Activated T-helper 1 cell treated with anti-CD3 and anti-CD28 coated beads, Interleukin-12 subunit alpha, Interleukin-12 subunit beta, Interleukin-2, Interleukin-4 antibody, amounts not matched to agents 30 ng/mL and 10 ng/mL and 1 ng/mL, durations not matched to agents 14 hours and 24 hours and 36 hours (primary cell): ENCODE data around the gene CLMP. TPM values are rescaled to one million over a fixed set of nuclear protein-coding genes. Genes with fewer than 3 reads are reported as not detected.
"Not testable (repeated sequence)": the region's sequence is repeated elsewhere in the genome, so short reads cannot be mapped to it uniquely, and the experiment has no call there.

Experiments
- DNase-seq: peaks from one replicate; pipeline ENCODE4 v3.0.0; 2021; ENCODE audit warnings: low spot score
- H3K27ac Mint-ChIP-seq: one replicate; pipeline ENCODE4 v1.8.0; 2021; ENCODE audit warnings: mild to moderate bottlenecking, mixed read lengths
- H3K27me3 Mint-ChIP-seq: one replicate; pipeline ENCODE4 v1.8.0; 2022; ENCODE audit warnings: mild to moderate bottlenecking, moderate library complexity, mixed read lengths; ENCODE audit not compliant: insufficient read depth
- H3K36me3 Mint-ChIP-seq: one replicate; pipeline ENCODE4 v1.8.0; 2021; ENCODE audit warnings: low read depth, mixed read lengths
- H3K4me1 Mint-ChIP-seq: one replicate; pipeline ENCODE4 v1.8.0; 2021; ENCODE audit warnings: low read depth, mixed read lengths
- H3K4me3 Mint-ChIP-seq: one replicate; pipeline ENCODE4 v1.8.0; 2021; ENCODE audit warnings: mild to moderate bottlenecking, moderate library complexity, mixed read lengths
- H3K9me3 Mint-ChIP-seq: one replicate; pipeline ENCODE4 v1.8.0; 2021; ENCODE audit warnings: mixed read lengths
- intact Hi-C: fragments of 100-400 bp; cut with micrococcal nuclease; formaldehyde crosslinking; loops from one replicate; pipeline ENCODE4 v1.15.1; 2024
- total RNA-seq: library from RNA; stranded (reverse); gene quantifications from 2 replicates; pipeline ENCODE4 v1.2.3, GENCODE V29; 2022

Gene CLMP
- total RNA-seq, 1 donor from 2014 or later: not detected

DNA sequence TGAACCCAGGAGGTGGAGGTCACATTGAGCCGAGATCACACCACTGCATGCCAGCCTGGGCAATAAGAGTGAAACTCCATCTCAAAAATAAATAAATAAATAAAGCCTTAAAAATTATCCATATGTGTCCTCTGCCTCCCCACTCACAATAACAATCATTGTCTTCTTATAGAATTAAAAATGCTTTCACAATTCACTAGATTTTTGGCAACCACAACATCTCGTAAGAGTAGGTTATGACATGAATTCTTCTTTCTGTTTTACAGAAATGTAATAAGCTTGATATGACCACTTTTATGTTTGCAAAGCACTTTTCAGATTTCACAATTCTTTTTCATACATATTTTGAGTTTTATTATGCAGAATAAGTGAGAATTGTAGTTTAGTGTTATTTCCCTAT lies 78.6 kb downstream of the CLMP start:
- DNase-seq: no peak
- Mint-ChIP-seq H3K9me3 (no peaks in the 10 kb centered on the region), H3K4me3 (no peak overlapping the region), H3K27me3 (peaks cover 8% of the 10 kb centered on the region), H3K36me3 (no peaks in the 10 kb centered on the region), H3K27ac (no peak overlapping the region), H3K4me1 (peaks cover 6% of the 10 kb centered on the region)
- intact Hi-C loops: loop anchor here (10.0 kb wide), 2 partner anchors 438 to 588 kb away; no protein-coding TSS in a partner anchor

GRCh38 chr11:123111465-123111864 lies 83.6 kb downstream of the CLMP start:
- intact Hi-C loops: loop anchor here (1.0 to 10.0 kb wide), 6 partner anchors 136 to 593 kb away; no protein-coding TSS in a partner anchor
- H3K36me3 Mint-ChIP-seq: no peaks in the 10 kb centered on the region
- no peak overlapping the region for H3K27ac Mint-ChIP-seq
- H3K27me3 Mint-ChIP-seq: peaks cover 22% of the 10 kb centered on the region
- H3K9me3 Mint-ChIP-seq: no peaks in the 10 kb centered on the region
- H3K4me3 Mint-ChIP-seq: no peak overlapping the region
- DNase-seq: no peak
- no peaks in the 10 kb centered on the region for H3K4me1 Mint-ChIP-seq

- peaks cover 24% of the 10 kb centered on the region for H3K27me3 Mint-ChIP-seq
Measured at GRCh38 chr11:123110397-123110796, 84.7 kb downstream of the CLMP start.

DNA sequence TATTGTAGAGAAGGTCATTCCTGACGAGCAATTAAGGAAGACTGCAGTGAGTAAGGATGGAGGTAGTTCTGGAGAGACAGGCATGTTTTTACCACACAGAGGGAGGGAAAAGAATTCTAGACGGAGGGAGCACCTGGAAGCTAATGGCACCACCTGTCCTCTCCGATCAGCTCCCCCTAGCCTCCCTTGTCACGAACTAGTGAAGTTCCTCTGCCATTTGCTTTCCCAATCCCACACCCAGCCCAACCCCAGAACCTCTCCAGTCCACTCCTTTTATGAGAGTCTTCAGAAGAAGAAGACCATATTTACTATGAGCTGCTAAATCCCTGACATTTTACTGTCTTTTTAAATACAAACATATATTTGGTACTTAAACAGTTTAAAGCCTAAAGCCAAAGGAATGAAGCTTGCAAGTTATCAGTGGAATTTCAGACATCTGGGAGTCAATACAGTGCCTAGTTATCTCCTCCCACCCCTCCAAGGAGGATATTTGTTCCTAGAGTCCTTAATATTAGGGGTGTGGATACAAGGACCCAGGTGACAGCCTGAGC lies 87.0 kb downstream of the CLMP start:
- Mint-ChIP-seq H3K9me3 (no peaks in the 10 kb centered on the region), H3K27me3 (peaks cover 20% of the 10 kb centered on the region), H3K36me3 (peaks cover 1% of the 10 kb centered on the region), H3K4me1 (peaks cover 5% of the 10 kb centered on the region), H3K4me3 (no peak overlapping the region), H3K27ac (no peak overlapping the region)
- intact Hi-C loops: no loop called here
- no peak for DNase-seq

More at GRCh38 chr11:123110397-123110796, 84.7 kb downstream of the CLMP start:
- DNase-seq: no peak
- no peaks in the 10 kb centered on the region for H3K4me1 Mint-ChIP-seq
- no peak overlapping the region for H3K27ac Mint-ChIP-seq
- H3K4me3 Mint-ChIP-seq: no peak overlapping the region
- H3K36me3 Mint-ChIP-seq: no peaks in the 10 kb centered on the region
- no peaks in the 10 kb centered on the region for H3K9me3 Mint-ChIP-seq
- intact Hi-C loops: loop anchor here (10.0 kb wide), 2 partner anchors 444 to 594 kb away; no protein-coding TSS in a partner anchor

GRCh38 chr11:123104697-123105096 lies 90.4 kb downstream of the CLMP start:
- no peak overlapping the region for H3K4me3 Mint-ChIP-seq
- no peak for DNase-seq
- intact Hi-C loops: no loop called here
- H3K27ac Mint-ChIP-seq: no peak overlapping the region
- peaks cover 22% of the 10 kb centered on the region for H3K4me1 Mint-ChIP-seq
- no peaks in the 10 kb centered on the region for H3K9me3 Mint-ChIP-seq
- H3K27me3 Mint-ChIP-seq: peaks cover 21% of the 10 kb centered on the region
- peaks cover 3% of the 10 kb centered on the region for H3K36me3 Mint-ChIP-seq

DNA sequence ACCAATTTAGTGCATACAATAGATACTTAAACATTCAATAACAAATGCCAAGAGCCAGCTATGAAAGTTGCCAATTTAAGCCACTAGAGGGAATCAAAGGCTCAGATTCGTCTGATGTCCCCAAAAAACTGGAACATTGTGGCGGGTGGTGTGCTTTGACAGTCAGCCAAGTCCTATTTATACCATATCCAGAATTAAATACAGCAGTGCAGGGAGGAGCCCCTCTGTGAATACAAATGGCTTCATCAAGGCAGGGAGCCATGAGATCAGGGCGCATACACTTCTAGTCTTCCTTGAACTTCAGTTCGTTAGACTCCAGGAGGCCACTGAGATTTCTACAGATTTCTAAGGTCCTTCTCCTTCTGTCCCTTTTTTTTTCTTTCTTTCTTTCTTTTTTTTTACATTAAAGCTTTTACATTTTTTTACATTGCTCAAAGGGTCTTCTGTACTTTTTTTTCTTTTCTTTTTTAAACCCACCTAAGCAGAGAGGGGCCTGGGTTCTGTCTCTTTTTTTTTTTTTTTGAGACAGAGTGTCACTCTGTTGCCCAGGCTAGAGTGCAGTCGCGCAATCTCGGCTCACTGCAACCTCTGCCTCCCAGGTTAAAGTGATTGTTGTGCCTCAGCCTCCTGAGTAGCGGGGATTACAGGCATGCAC lies 91.6 kb downstream of the CLMP start:
- peaks cover 3% of the 10 kb centered on the region for H3K36me3 Mint-ChIP-seq
- H3K4me3 Mint-ChIP-seq: no peak overlapping the region
- intact Hi-C loops: loop anchor here (1.0 kb wide), 2 partner anchors 33 to 144 kb away; no protein-coding TSS in a partner anchor
- H3K9me3 Mint-ChIP-seq: no peaks in the 10 kb centered on the region
- H3K27ac Mint-ChIP-seq: no peak overlapping the region
- DNase-seq: peak; percentile 14
- H3K27me3 Mint-ChIP-seq: peaks cover 14% of the 10 kb centered on the region
- peaks cover 30% of the 10 kb centered on the region for H3K4me1 Mint-ChIP-seq

DNA sequence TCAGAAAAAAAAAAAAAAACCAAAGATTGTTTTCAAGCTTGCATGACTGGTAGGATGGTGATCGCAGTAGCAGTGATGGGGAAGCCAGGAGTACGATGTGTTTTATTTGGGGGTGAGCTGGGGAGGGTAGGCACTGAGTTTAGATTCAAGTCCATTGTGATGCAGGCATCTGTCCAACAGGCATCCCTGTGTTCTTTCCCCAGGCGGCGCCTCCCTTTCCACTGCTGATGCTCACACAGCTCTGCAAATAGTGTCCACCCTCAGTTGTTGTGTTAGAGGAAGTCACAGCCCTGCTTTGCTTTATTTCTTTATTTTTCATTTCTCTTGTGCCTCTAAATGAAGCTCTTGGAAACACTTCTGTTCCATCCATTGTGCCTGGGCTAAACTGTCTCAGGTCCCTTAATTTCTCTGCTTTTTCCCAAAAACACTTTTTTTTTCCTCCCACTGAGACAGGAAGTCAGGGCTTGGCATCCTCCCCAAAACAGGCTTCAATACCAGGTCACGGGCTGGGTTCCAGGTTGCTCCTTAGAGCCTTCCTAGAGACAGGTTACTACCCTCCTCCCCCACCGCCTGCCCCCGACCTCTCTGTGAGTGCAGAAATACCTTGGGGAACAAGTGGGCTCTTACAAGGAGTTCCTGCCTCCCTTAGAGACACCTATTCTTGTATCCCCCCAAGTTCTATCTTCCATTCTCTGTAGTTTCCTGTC lies 94.5 kb downstream of the CLMP start:
- intact Hi-C loops: no loop called here
- Mint-ChIP-seq H3K36me3 (peaks cover 4% of the 10 kb centered on the region), H3K4me1 (peaks cover 38% of the 10 kb centered on the region), H3K27ac (peak overlapping the region; percentile 61), H3K27me3 (peaks cover 6% of the 10 kb centered on the region), H3K4me3 (peak overlapping the region; percentile 29), H3K9me3 (no peaks in the 10 kb centered on the region)
- no peak for DNase-seq

DNA sequence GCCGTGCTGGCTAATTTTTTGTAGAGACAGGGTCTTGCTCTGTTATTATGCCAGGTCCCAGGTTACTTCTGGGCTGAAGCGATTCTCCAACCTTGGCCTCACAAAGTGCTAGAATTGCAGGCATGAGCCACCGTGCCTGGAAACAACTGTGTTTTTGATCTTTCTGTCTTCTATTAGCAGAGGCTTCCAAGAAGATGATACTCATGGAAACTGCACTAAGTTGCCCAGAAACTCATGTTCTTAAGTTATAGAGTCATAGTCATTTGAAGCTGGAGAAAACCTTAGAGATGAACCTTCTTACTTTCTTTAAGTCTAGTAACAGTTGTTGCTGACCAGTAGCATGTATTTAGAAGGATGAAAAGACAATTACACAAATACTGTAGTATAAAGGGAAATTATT lies 96.1 kb downstream of the CLMP start:
- H3K27ac Mint-ChIP-seq: no peak overlapping the region
- H3K36me3 Mint-ChIP-seq: peaks cover 4% of the 10 kb centered on the region
- peaks cover 38% of the 10 kb centered on the region for H3K4me1 Mint-ChIP-seq
- H3K27me3 Mint-ChIP-seq: peaks cover 7% of the 10 kb centered on the region
- H3K9me3 Mint-ChIP-seq: no peaks in the 10 kb centered on the region
- H3K4me3 Mint-ChIP-seq: no peak overlapping the region
- DNase-seq: no peak
- intact Hi-C loops: no loop called here

DNA sequence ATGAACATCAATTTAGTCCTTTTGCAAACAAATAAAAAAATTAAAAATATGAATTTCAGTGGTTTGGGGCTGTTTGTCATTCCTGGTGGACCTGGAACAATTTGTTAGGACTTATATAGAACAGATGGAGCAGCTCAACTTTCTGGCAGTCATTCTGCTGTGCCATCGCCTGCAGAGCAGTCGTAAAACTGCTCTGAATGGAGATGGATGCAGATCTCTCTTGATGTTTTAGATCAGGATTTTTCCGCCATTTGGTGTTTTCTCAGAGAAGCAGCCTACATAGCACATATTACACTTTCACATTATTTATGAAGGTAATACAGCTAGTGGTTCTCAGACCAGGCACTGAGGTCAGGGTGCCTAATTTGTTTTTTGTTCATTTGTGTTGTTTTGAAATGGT lies 101.3 kb downstream of the CLMP start:
- intact Hi-C loops: no loop called here
- Mint-ChIP-seq H3K36me3 (peaks cover 2% of the 10 kb centered on the region), H3K27ac (no peak overlapping the region), H3K9me3 (no peaks in the 10 kb centered on the region), H3K4me1 (peaks cover 19% of the 10 kb centered on the region), H3K27me3 (peaks cover 5% of the 10 kb centered on the region), H3K4me3 (no peak overlapping the region)
- DNase-seq: no peak

DNA sequence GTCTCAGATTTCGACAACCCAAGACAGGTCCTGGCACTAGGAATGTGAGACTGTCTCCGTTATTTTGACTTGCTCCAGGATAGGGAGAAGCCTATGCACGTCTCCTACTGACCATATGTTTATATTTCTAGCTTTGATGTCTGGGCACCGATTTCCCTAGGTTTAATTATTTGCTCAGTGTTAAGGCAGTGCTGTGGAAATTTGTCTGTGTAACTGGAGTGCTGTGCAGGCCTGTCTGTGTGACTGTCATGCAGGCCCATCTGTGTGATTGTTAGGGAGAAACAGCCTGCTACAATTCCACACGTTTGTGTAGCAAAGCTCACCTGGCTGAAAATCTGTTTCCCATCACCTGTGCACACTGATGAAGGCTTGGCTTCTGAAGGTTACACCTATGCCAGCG lies 103.5 kb downstream of the CLMP start:
- H3K36me3 Mint-ChIP-seq: peaks cover 1% of the 10 kb centered on the region
- no peak overlapping the region for H3K4me3 Mint-ChIP-seq
- H3K27ac Mint-ChIP-seq: no peak overlapping the region
- peaks cover 4% of the 10 kb centered on the region for H3K27me3 Mint-ChIP-seq
- no peak for DNase-seq
- intact Hi-C loops: no loop called here
- no peaks in the 10 kb centered on the region for H3K9me3 Mint-ChIP-seq
- peaks cover 29% of the 10 kb centered on the region for H3K4me1 Mint-ChIP-seq

DNA sequence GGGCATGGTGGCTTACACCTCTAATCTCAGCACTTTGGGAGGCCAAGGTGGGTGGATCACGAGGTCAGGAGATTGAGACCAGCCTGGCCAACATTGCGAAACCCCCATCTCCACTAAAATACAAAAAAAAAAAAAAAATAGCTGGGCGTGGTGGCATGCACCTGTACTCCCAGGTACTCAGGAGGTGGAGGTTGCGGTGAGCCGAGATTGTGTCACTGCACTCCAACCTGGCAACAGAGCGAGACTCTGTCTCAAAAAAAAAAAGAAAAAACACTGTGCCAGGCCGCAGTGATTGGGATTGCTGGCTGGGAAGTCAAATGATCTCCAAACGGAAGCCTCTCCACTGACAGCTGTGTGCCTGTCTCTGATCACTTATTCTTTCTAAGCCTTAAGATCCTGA lies 104.9 kb downstream of the CLMP start:
- H3K27me3 Mint-ChIP-seq, H3K27ac Mint-ChIP-seq, H3K9me3 Mint-ChIP-seq, H3K4me3 Mint-ChIP-seq, intact Hi-C loops, H3K36me3 Mint-ChIP-seq, DNase-seq: not testable (repeated sequence)
- peaks cover 36% of the 10 kb centered on the region for H3K4me1 Mint-ChIP-seq

- H3K27me3 Mint-ChIP-seq, H3K4me3 Mint-ChIP-seq, intact Hi-C loops, DNase-seq, H3K9me3 Mint-ChIP-seq, H3K36me3 Mint-ChIP-seq, H3K27ac Mint-ChIP-seq: not testable (repeated sequence)
- peaks cover 44% of the 10 kb centered on the region for H3K4me1 Mint-ChIP-seq
Measured at GRCh38 chr11:123088896-123089295, 106.2 kb downstream of the CLMP start.

DNA sequence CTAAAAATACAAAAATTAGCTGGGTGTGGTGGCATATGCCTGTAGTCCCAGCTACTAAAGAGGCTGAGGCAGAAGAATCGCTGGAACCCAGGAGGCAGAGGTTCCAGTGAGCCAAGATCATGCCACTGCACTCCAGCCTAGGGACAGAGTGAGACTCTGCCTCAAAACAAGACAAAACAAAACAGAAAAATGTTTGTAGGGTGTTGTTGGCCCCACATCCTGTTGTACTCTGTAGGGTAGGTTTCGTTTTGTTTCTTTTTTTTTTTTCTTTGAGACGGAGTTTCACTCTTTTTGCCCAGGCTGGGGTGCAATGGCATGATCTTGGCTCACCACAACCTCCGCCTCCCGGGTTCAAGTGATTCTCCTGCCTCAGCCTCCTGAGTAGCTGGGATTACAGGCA lies 107.4 kb downstream of the CLMP start:
- not testable (repeated sequence) for H3K36me3 Mint-ChIP-seq, H3K9me3 Mint-ChIP-seq, H3K27me3 Mint-ChIP-seq
- DNase-seq: peak; percentile 54
- intact Hi-C loops: loop anchor here (1.0 kb wide), 2 partner anchors 17 to 25 kb away; partner anchors contain the start of gene HSPA8
- Mint-ChIP-seq H3K4me1 (peaks cover 56% of the 10 kb centered on the region), H3K27ac (peak overlapping the region; percentile 90), H3K4me3 (peak overlapping the region; percentile 60)
